Pancreas (tissue), 10 donors: ENCODE measurements around the gene SRPRB. TPM values are rescaled to one million over a fixed set of nuclear protein-coding genes. Genes with fewer than 3 reads are reported as not detected.

Experiments used
- ATAC-seq, 4 donors: fragments of 200-7000 bp; cut with Tn5 transposase; one replicate each; pipeline versions ENCODE4 v1.8.0 to v1.9.1; 2020; ENCODE audit warnings: mild to moderate bottlenecking in 4 of 4, moderate library complexity in 4 of 4
- DNase-seq, 6 donors: peaks; one replicate each; pipeline ENCODE4 v3.0.0-alpha.2; 2020
- FAIRE-seq: peaks from 2 replicates; lab custom pipeline; 2012; peaks lifted over from hg19 to GRCh38; lab: Jason Lieb, UNC
- H3K27ac ChIP-seq, 4 donors: fragments of 200-600 bp; sonication (generic); 1 replicate in 3 of 4; 2 replicates in 1 of 4; pipeline versions ENCODE4 v1.5.0 to v1.8.0; 2020
- H3K27me3 ChIP-seq, 4 donors: fragments of 200-600 bp; one replicate each; pipeline ENCODE4 v1.8.0; 2021
- H3K36me3 ChIP-seq, 3 donors: fragments of 200-600 bp; sonication (generic) in 1 of 3; one replicate each; pipeline versions ENCODE4 v1.5.0 to v1.8.0; 2020 to 2021
- H3K4me1 ChIP-seq, 3 donors: fragments of 200-600 bp; one replicate each; pipeline ENCODE4 v1.8.0; 2021
- H3K4me3 ChIP-seq, 4 donors: fragments of 200-600 bp; sonication (generic) in 2 of 4; one replicate each; pipeline versions ENCODE4 v1.5.0 to v1.8.0; 2020 to 2021
- H3K9me3 ChIP-seq, 4 donors: fragments of 200-600 bp; one replicate each; pipeline ENCODE4 v1.8.0; 2021
- CTCF ChIP-seq, 4 donors: fragments of 200-600 bp; sonication (generic) in 3 of 4; IDR thresholded peaks; one replicate each; pipeline versions ENCODE4 v1.5.0 to v1.8.0; 2021; ENCODE audit warnings: antibody characterized with exemption in 4 of 4
- WGBS, 2 donors: extraction: QIAGEN DNeasy Blood & Tissue Kit; methylation state at CpG; one replicate each; pipeline ENCODE4 v1.1.7; 2013; 5-methylcytosine and 5-hydroxymethylcytosine counted together
- intact Hi-C, 3 donors: fragments of 100-400 bp; cut with DNase I; formaldehyde crosslinking; loops; one replicate each; pipeline versions ENCODE4 v1.11.1 to v1.14.2; 2022
- polyA plus RNA-seq, 2 donors: library from polyadenylated mRNA; stranded (reverse); fragments of 200-250 nt; gene quantifications; one replicate each; pipeline ENCODE4 v1.2.3, GENCODE V29; 2013
- total RNA-seq, 6 donors: library from RNA; stranded (reverse); fragmentation: NEBNext Ultra II Directional in 4 of 6; extraction: Animal tissue kit (Norgen Biotek cat#: 25700) in 4 of 6; gene quantifications; one replicate each; pipeline versions ENCODE4 v1.2.1 to v1.2.4, GENCODE V29; 2021 to 2023
- donor health status: healthy with polysubstance abuse.
- donor health status: DM: no; HTN: no; CAD: no; lungs with moderate emphysema.
- donor health status: DM: no; HTN: no; CAD: no.
- donor health status: control.
- donor health status: control.
- donor health status: Bipolar disorder and iron deficiency.
- donor health status: DM: yes; HTN: yes; CAD: no.
- donor health status: DM: no; HTN: no; CAD: no.
- donor health status: DM: no; HTN: no; CAD: no.
- donor health status: DM: yes; HTN: yes; CAD: no.

SRPRB gene
- total and polyA plus RNA-seq, 8 donors, result 37.0 to 132 (median 75.3) TPM

- Histone ChIP-seq H3K27me3 (no peaks in the 10 kb centered on the region), H3K4me1 (no peaks in the 10 kb centered on the region), H3K4me3 (no peak overlapping the region), H3K9me3 (no peaks in the 10 kb centered on the region), H3K36me3 (no peaks in the 10 kb centered on the region), H3K27ac (no peak overlapping the region)
- DNase-seq (no peak), ATAC-seq (no peak), FAIRE-seq (no peak)
- 60 to 87% methylated on average over 3 of the region's 3 CpGs for WGBS, 2 donors
- TF ChIP-seq CTCF (IDR thresholded peaks at IDR 0.05), result no peak
- intact Hi-C loops, result no loop called here
Observed at GRCh38 chr3:133762539-133762938, 43.1 kb upstream of the SRPRB start.

- no peaks in the 10 kb centered on the region for H3K4me1 ChIP-seq
- 79 to 82% methylated on average over 6 of the region's 6 CpGs for WGBS, 2 donors
- H3K9me3 ChIP-seq, result no peaks in the 10 kb centered on the region
- peak in 3 of 4 donors; percentile 9 to 52 (median 18) for ATAC-seq
- H3K36me3 ChIP-seq, result no peaks in the 10 kb centered on the region
- no peak for TF ChIP-seq CTCF (IDR thresholded peaks at IDR 0.05)
- no peak for FAIRE-seq
- no peak overlapping the region for H3K27ac ChIP-seq
- intact Hi-C loops, result no loop called here
- H3K27me3 ChIP-seq, result no peaks in the 10 kb centered on the region
- no peak overlapping the region for H3K4me3 ChIP-seq
- DNase-seq, result no peak
Observed at GRCh38 chr3:133763797-133764683, 41.6 kb upstream of the SRPRB start.

DNA sequence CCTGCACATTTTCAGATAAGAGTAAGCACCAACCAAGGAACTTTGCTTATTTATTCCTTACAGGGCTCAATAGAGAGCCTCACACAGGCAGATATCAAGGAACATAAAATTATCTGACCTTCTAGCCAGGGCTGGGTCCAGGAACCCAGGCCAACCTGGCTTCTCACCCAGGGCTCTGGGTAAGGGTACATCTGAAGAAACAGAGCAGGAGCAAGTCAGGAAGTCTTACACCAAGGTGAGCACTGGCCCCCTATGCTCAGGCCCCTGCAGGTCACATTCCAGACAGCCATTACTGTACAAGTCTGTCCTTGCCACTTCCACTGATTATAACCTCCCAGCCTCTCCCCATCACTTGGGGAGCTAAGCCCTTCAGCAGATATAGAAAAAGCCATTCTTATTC, 40.4 kb upstream of the SRPRB start:
- FAIRE-seq (no peak), ATAC-seq (no peak), DNase-seq (no peak)
- no peaks in the 10 kb centered on the region for H3K36me3 ChIP-seq
- no peaks in the 10 kb centered on the region for H3K27me3 ChIP-seq
- H3K27ac ChIP-seq, result no peak overlapping the region
- no peaks in the 10 kb centered on the region for H3K4me1 ChIP-seq
- H3K9me3 ChIP-seq, result no peaks in the 10 kb centered on the region
- no peak overlapping the region for H3K4me3 ChIP-seq
- no peak for TF ChIP-seq CTCF (IDR thresholded peaks at IDR 0.05)
- intact Hi-C loops, result no loop called here

DNA sequence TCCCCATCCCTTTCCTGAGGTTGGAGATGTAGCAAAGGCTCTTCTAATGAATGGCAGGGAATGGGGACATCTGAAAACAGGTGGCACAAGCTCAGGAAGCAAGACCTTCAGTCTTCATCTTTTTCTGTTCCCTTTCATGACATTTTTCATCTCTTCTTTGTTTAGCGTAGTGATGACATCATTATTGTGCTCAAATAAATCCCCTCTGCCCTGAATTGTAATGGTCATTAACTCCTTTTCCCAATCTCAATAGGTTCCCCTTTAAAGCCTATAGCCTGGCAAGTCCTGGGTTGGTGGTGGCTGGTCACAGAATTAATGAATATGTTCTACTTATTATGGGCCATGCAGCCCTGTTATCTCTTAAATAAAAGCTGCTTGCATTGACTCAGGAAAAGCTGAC, 38.0 kb upstream of the SRPRB start:
- H3K27ac ChIP-seq, result no peak overlapping the region
- H3K9me3 ChIP-seq, result no peaks in the 10 kb centered on the region
- DNase-seq (no peak), ATAC-seq (no peak), FAIRE-seq (no peak)
- no peaks in the 10 kb centered on the region for H3K27me3 ChIP-seq
- no peak for TF ChIP-seq CTCF (IDR thresholded peaks at IDR 0.05)
- H3K4me3 ChIP-seq, result no peak overlapping the region
- WGBS, 2 donors, result 83 to 89% methylated on average over 1 of the region's 1 CpG
- intact Hi-C loops, result no loop called here
- H3K4me1 ChIP-seq, result no peaks in the 10 kb centered on the region
- no peaks in the 10 kb centered on the region for H3K36me3 ChIP-seq

DNA sequence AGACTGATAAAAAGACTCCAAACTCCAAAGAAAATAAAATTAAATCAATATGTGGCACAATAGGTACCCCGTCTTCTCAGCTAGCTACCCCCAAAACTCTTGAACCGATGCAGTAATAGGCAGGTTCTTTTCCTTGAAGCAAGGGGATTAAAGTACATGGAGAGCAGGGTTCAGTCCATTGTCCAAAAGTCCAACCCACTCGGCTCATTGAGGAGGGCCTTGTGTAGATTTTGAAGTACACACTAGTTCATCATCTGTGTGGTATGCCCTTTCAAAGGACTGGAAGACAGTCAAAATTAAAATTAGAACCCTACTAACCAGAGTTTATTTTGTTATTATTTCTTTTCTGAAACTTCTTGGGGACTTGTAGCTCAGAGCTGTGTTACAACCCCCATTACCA, 36.1 kb upstream of the SRPRB start:
- DNase-seq, result no peak
- FAIRE-seq, result no peak
- no peak for TF ChIP-seq CTCF (IDR thresholded peaks at IDR 0.05)
- no peaks in the 10 kb centered on the region for H3K27me3 ChIP-seq
- H3K4me1 ChIP-seq, result no peaks in the 10 kb centered on the region
- H3K36me3 ChIP-seq, result no peaks in the 10 kb centered on the region
- WGBS, 2 donors, result 83 to 85% methylated on average over 3 of the region's 3 CpGs
- ATAC-seq, result no peak
- H3K4me3 ChIP-seq, result no peak overlapping the region
- H3K27ac ChIP-seq, result no peak overlapping the region
- no peaks in the 10 kb centered on the region for H3K9me3 ChIP-seq
- intact Hi-C loops, result no loop called here
